Progenitor cell of endocrine pancreas (in vitro differentiated cells): ENCODE measurements around the gene EML5. TPM values are rescaled to one million over a fixed set of nuclear protein-coding genes. Genes with fewer than 3 reads are reported as not detected.

Source experiments
- DNase-seq: peaks from one replicate; pipeline ENCODE4 v3.0.0; 2021; ENCODE audit warnings: low spot score; ENCODE audit not compliant: unreplicated experiment
- H3K27ac Mint-ChIP-seq: 2 replicates; pipeline ENCODE4 v1.8.0; 2021; ENCODE audit warnings: mild to moderate bottlenecking, moderate library complexity, mixed read lengths
- H3K27me3 Mint-ChIP-seq: 2 replicates; pipeline ENCODE4 v1.8.0; 2021; ENCODE audit warnings: mixed read lengths
- H3K36me3 Mint-ChIP-seq: 2 replicates; pipeline ENCODE4 v1.8.0; 2022; ENCODE audit warnings: mixed read lengths; ENCODE audit not compliant: insufficient read depth
- H3K4me1 Mint-ChIP-seq: 2 replicates; pipeline ENCODE4 v1.8.0; 2021; ENCODE audit warnings: low read depth, mixed read lengths
- H3K4me3 Mint-ChIP-seq: 2 replicates; pipeline ENCODE4 v1.8.0; 2021; ENCODE audit warnings: low read depth, mild to moderate bottlenecking, moderate library complexity, mixed read lengths
- H3K9me3 Mint-ChIP-seq: 2 replicates; pipeline ENCODE4 v1.8.0; 2021; ENCODE audit warnings: low read depth, mixed read lengths
- CTCF ChIP-seq: fragments of 200-600 bp; sonication (generic); IDR thresholded peaks from one replicate; pipeline ENCODE4 v1.5.0; 2021; ENCODE audit warnings: antibody characterized with exemption, mild to moderate bottlenecking; ENCODE audit not compliant: unreplicated experiment
- total RNA-seq: library from RNA; stranded (reverse); gene quantifications from 2 replicates; pipeline ENCODE4 v1.2.1, GENCODE V29; 2021

EML5 gene
- total RNA-seq, 1 donor from 2014 or later, result 6.0 TPM

- Mint-ChIP-seq H3K4me3 (no peak overlapping the region), H3K4me1 (peaks cover 2% of the 10 kb centered on the region), H3K9me3 (peaks cover 41% of the 10 kb centered on the region), H3K27ac (no peak overlapping the region), H3K27me3 (peaks cover 11% of the 10 kb centered on the region), H3K36me3 (peaks cover 13% of the 10 kb centered on the region)
- DNase-seq, result no peak
- no peak for TF ChIP-seq CTCF
Measured at GRCh38 chr14:88786715-88787114, 6.0 kb downstream of the EML5 start.

- H3K4me3 Mint-ChIP-seq, result no peak overlapping the region
- H3K36me3 Mint-ChIP-seq, result peaks cover 16% of the 10 kb centered on the region
- no peak for DNase-seq
- H3K27me3 Mint-ChIP-seq, result peaks cover 7% of the 10 kb centered on the region
- H3K9me3 Mint-ChIP-seq, result peaks cover 47% of the 10 kb centered on the region
- TF ChIP-seq CTCF, result no peak
- peaks cover under 1% of the 10 kb centered on the region for H3K4me1 Mint-ChIP-seq
- H3K27ac Mint-ChIP-seq, result no peak overlapping the region
Measured at GRCh38 chr14:88785911-88786310, 6.8 kb downstream of the EML5 start.

GRCh38 chr14:88775532-88775931 is 17.2 kb downstream of the EML5 start:
- H3K36me3 Mint-ChIP-seq, result peaks cover 2% of the 10 kb centered on the region

GRCh38 chr14:88770736-88771135 is 22.0 kb downstream of the EML5 start:
- Mint-ChIP-seq H3K27ac (no peak overlapping the region), H3K4me3 (no peak overlapping the region), H3K4me1 (no peaks in the 10 kb centered on the region), H3K9me3 (peaks cover 17% of the 10 kb centered on the region), H3K27me3 (no peaks in the 10 kb centered on the region), H3K36me3 (peaks cover 8% of the 10 kb centered on the region)
- TF ChIP-seq CTCF, result no peak
- DNase-seq, result no peak

More at GRCh38 chr14:88775532-88775931, 17.2 kb downstream of the EML5 start:
- TF ChIP-seq CTCF, result no peak
- no peaks in the 10 kb centered on the region for H3K9me3 Mint-ChIP-seq
- H3K4me3 Mint-ChIP-seq, result no peak overlapping the region
- H3K27ac Mint-ChIP-seq, result no peak overlapping the region
- no peaks in the 10 kb centered on the region for H3K4me1 Mint-ChIP-seq
- no peak for DNase-seq
- H3K27me3 Mint-ChIP-seq, result no peaks in the 10 kb centered on the region

- Mint-ChIP-seq H3K36me3 (peaks cover 17% of the 10 kb centered on the region), H3K27me3 (no peaks in the 10 kb centered on the region), H3K4me3 (no peak overlapping the region), H3K9me3 (peaks cover 36% of the 10 kb centered on the region), H3K27ac (no peak overlapping the region), H3K4me1 (peaks cover 5% of the 10 kb centered on the region)
- no peak for DNase-seq
- TF ChIP-seq CTCF, result no peak
Measured at GRCh38 chr14:88765130-88765529, 27.6 kb downstream of the EML5 start.
